Body of pancreas (tissue), 4 donors: ENCODE results near the gene ARHGAP24.

Experiments
- POLR2A ChIP-seq, 3 donors: fragments of 450-650 bp; IDR thresholded peaks; one replicate each; pipeline ENCODE4 v1.6.1; 2016; ENCODE audit warnings: antibody characterized with exemption in 3 of 3, mild to moderate bottlenecking in 2 of 3
- TF ChIP-seq, protein P1 (sequence below), 7 experiments: fragments of 450-650 bp in 4 of 7; fragments of 200-600 bp in 3 of 7; sonication (generic) in 3 of 7; IDR thresholded peaks; one replicate each; pipeline ENCODE4 v1.5.1; 2016 to 2019; ENCODE audit warnings: antibody characterized with exemption in 7 of 7

DNA sequence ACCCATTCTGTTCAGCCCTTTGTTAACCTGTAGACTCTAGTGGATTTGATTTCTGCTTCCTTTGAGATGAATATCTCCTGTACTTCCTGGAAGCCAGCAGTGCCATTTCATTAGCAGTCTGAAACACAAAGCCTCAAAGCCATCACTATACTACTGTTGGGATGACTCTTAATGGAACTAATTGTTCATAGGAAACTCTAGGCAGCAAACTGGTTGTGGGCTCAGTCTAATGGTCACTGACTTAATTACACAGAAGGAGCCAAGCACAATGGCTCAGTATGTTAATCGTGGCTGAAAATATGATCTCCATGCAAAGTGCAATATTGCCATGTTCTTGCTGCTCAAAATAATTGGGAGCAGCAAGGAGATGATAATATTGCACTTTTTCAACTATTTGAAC, 262.3 kb downstream of the ARHGAP24 start:
- no peak for TF ChIP-seq POLR2A (IDR thresholded peaks at IDR 0.05)
- TF ChIP-seq, protein P1, sequence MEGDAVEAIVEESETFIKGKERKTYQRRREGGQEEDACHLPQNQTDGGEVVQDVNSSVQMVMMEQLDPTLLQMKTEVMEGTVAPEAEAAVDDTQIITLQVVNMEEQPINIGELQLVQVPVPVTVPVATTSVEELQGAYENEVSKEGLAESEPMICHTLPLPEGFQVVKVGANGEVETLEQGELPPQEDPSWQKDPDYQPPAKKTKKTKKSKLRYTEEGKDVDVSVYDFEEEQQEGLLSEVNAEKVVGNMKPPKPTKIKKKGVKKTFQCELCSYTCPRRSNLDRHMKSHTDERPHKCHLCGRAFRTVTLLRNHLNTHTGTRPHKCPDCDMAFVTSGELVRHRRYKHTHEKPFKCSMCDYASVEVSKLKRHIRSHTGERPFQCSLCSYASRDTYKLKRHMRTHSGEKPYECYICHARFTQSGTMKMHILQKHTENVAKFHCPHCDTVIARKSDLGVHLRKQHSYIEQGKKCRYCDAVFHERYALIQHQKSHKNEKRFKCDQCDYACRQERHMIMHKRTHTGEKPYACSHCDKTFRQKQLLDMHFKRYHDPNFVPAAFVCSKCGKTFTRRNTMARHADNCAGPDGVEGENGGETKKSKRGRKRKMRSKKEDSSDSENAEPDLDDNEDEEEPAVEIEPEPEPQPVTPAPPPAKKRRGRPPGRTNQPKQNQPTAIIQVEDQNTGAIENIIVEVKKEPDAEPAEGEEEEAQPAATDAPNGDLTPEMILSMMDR (IDR thresholded peaks at IDR 0.05): no peak
